SK-N-SH (cell line): ENCODE measurements around the gene TPRG1.

Source experiments
- EP300 ChIP-seq, 2 experiments: IDR thresholded peaks; 2 replicates each; pipeline versions ENCODE4 v1.4.0 to v1.6.1; 2012; ENCODE audit warnings: borderline replicate concordance in 1 of 2, low read depth in 1 of 2, low read length in 1 of 2
- MXI1 ChIP-seq: IDR thresholded peaks from 2 replicates; pipeline ENCODE4 v1.6.1; 2012; ENCODE audit warnings: mild to moderate bottlenecking, low read depth, low read length, improper control_type of control experiment
- POLR2AphosphoS5 ChIP-seq: IDR thresholded peaks from 2 replicates; pipeline ENCODE4 v1.6.1; 2012; ENCODE audit warnings: low read depth, low read length
- REST ChIP-seq: IDR thresholded peaks from 2 replicates; pipeline ENCODE4 v1.6.1; 2012; ENCODE audit warnings: mild to moderate bottlenecking, low read depth, low read length, moderate library complexity
- RFX5 ChIP-seq: IDR thresholded peaks from 2 replicates; pipeline ENCODE4 v1.6.1; 2012; ENCODE audit warnings: mild to moderate bottlenecking, improper control_type of control experiment, low read length
- RXRA ChIP-seq: IDR thresholded peaks from 2 replicates; pipeline ENCODE4 v1.4.0; 2012; ENCODE audit warnings: low read depth, mild to moderate bottlenecking, borderline replicate concordance
- SMC3 ChIP-seq: IDR thresholded peaks from 2 replicates; pipeline ENCODE4 v1.6.1; 2012; ENCODE audit warnings: low read depth, low read length, improper control_type of control experiment
- TF ChIP-seq, protein P1 (sequence below): fragments of 150-350 bp; IDR thresholded peaks from 2 replicates; pipeline ENCODE4 v1.6.1; 2017; ENCODE audit warnings: antibody characterized with exemption, low read length, low read depth, borderline replicate concordance
- TF ChIP-seq, protein P2 (sequence below): fragments of 200-600 bp; sonication (generic); IDR thresholded peaks from 2 replicates; pipeline ENCODE4 v1.6.1; 2017; ENCODE audit warnings: antibody characterized with exemption, mild to moderate bottlenecking, moderate library complexity

DNA sequence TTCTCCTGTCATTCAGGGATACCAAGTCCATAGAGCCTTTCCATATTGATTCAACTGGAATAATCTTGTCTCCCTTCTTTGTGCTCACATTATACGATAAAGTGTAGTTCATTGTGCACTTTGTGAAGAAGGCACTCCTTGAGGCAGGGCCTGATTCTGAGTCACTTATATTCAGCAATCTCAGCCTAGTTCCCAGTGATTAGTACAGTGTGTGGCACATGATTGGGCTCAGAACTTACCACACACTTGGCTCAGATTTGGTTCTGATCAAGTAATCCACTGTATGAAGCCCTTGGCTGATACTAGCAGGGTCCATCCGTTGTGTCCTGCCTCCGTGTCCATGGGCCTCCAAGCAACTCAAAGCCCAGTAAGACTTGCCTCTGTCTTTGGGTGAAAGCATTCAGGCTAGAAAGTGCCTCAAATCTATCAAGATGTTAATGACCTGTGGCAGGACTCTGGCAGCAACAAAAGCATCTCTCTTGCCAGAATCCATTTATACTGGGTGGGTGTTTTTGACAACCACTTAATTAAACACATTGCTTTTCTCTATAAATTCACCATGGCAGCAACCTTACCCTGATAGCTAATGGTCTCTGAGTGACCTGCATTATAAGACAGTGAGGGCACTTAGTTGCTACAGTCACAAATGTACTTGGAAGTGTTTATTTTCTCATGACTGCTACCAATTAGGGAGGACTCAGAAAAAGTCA, 51.3 kb downstream of the TPRG1 start:
- TF ChIP-seq, protein P1, sequence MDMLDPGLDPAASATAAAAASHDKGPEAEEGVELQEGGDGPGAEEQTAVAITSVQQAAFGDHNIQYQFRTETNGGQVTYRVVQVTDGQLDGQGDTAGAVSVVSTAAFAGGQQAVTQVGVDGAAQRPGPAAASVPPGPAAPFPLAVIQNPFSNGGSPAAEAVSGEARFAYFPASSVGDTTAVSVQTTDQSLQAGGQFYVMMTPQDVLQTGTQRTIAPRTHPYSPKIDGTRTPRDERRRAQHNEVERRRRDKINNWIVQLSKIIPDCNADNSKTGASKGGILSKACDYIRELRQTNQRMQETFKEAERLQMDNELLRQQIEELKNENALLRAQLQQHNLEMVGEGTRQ: no peak
- no peak for TF ChIP-seq EP300 (IDR thresholded peaks at IDR 0.05; ENCODE audit: borderline replicate concordance in 1 of 2, low read depth in 1 of 2, low read length in 1 of 2)
- TF ChIP-seq POLR2AphosphoS5: no peak
- TF ChIP-seq, protein P2, sequence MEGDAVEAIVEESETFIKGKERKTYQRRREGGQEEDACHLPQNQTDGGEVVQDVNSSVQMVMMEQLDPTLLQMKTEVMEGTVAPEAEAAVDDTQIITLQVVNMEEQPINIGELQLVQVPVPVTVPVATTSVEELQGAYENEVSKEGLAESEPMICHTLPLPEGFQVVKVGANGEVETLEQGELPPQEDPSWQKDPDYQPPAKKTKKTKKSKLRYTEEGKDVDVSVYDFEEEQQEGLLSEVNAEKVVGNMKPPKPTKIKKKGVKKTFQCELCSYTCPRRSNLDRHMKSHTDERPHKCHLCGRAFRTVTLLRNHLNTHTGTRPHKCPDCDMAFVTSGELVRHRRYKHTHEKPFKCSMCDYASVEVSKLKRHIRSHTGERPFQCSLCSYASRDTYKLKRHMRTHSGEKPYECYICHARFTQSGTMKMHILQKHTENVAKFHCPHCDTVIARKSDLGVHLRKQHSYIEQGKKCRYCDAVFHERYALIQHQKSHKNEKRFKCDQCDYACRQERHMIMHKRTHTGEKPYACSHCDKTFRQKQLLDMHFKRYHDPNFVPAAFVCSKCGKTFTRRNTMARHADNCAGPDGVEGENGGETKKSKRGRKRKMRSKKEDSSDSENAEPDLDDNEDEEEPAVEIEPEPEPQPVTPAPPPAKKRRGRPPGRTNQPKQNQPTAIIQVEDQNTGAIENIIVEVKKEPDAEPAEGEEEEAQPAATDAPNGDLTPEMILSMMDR: no peak
- TF ChIP-seq MXI1: no peak
- TF ChIP-seq RXRA: no peak
- no peak for TF ChIP-seq SMC3
- TF ChIP-seq REST: no peak
- TF ChIP-seq RFX5: no peak
